HS-27A (cell line): ENCODE data around the gene MYMX.

Experiments
- DNase-seq: peaks from one replicate; pipeline ENCODE4 v3.0.0-alpha.2; 2012; ENCODE audit warnings: low read depth, missing footprints

Gene MYMX

GRCh38 chr6:44232676-44233566, 16.2 kb downstream of the MYMX start:
- no peak for DNase-seq

DNA sequence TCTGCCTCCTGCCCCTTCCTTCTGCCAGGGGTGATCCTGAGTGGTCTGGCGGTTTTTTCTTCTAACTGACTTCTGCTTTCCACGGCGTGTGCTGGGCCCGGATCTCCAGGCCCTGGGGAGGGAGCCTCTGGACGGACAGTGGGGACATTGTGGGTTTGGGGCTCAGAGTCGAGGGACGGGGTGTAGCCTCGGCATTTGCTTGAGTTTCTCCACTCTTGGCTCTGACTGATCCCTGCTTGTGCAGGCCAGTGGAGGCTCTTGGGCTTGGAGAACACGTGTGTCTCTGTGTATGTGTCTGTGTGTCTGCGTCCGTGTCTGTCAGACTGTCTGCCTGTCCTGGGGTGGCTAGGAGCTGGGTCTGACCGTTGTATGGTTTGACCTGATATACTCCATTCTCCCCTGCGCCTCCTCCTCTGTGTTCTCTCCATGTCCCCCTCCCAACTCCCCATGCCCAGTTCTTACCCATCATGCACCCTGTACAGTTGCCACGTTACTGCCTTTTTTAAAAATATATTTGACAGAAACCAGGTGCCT, 16.9 kb downstream of the MYMX start:
- no peak for DNase-seq

GRCh38 chr6:44234101-44235025, 17.6 kb downstream of the MYMX start:
- DNase-seq = no peak

- no peak for DNase-seq
Measured at GRCh38 chr6:44235269-44235668, 18.5 kb downstream of the MYMX start.

DNA sequence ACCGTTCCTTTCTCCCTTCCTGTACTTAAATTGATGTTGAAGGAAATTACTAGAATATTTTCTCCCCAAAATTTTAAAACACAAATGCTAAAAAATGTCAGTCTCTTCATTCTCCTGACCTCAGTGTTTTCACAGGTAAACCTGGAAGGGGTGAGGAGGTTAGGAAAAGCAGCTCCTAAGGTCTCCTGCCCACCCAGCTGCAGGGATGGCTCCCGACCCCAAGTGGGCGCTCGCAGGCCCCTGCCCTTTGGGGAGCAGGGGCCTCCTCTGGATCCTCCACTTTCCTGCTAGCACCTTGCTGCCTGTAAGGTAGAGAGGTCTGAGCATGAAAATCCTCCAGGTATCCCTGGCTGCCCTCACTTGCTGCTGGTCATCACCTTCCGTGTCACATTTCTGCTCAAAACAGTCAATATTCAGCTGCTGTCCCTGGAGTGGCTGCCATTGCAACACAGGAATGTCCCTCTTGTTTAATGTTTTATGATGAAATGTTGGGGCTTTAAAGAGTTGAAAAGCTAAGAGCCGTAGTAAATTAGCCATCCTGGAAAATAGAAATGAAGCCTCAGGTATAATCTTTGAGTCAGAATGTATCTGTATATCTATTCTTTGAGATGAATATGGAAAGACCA, 19.3 kb downstream of the MYMX start:
- no peak for DNase-seq

- DNase-seq = peak; percentile 96
Measured at GRCh38 chr6:44237021-44237812, 20.5 kb downstream of the MYMX start.

GRCh38 chr6:44237813-44238433, 21.2 kb downstream of the MYMX start:
- no peak for DNase-seq

DNA sequence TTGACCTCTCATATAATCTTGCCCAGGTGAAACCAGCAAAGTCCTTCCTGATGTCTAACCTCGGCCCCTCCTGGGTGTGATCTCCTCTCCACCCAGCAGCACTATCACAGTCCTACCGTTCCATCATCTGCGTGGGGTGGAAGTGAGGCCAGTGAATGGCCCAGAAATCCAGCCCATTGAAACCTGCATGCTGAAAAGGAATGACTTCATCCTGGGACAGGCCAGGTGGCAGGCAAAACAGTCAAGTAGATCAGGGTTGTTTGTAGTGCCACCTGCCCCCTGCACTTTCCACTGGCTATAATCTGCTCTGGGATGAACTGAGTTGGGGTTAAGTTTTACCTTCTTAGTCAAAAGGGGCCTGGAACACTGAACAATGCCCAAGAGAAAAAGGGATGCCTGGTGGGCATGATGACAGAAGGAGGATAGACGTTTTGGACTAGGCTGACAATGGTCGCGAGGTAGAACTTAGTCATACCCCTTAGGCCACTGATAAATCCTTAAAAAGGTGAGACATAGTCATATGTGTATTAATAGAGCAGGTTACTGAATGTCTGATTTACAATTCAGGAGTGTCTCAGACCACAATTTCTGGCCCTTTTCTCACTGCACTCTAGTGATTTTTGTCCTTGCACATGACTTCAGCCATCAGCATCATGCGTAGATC, 22.1 kb downstream of the MYMX start:
- no peak for DNase-seq

- DNase-seq = no peak
Measured at GRCh38 chr6:44243345-44243744, 26.6 kb downstream of the MYMX start.

GRCh38 chr6:44245391-44245911, 28.7 kb downstream of the MYMX start:
- no peak for DNase-seq

GRCh38 chr6:44245912-44246662, 29.4 kb downstream of the MYMX start:
- no peak for DNase-seq

GRCh38 chr6:44246663-44247337, 30.1 kb downstream of the MYMX start, which contains the start of gene HSP90AB1:
Gene HSP90AB1, plus strand, starts transcription at chr6:44247101. Its CDS starts 1,529 bp downstream, at chr6:44248630.
- peak; percentile 92 for DNase-seq

- no peak for DNase-seq
Measured at GRCh38 chr6:44247338-44248302, 30.9 kb downstream of the MYMX start.

GRCh38 chr6:44248579-44248978, 31.9 kb downstream of the MYMX start:
- DNase-seq = no peak

DNA sequence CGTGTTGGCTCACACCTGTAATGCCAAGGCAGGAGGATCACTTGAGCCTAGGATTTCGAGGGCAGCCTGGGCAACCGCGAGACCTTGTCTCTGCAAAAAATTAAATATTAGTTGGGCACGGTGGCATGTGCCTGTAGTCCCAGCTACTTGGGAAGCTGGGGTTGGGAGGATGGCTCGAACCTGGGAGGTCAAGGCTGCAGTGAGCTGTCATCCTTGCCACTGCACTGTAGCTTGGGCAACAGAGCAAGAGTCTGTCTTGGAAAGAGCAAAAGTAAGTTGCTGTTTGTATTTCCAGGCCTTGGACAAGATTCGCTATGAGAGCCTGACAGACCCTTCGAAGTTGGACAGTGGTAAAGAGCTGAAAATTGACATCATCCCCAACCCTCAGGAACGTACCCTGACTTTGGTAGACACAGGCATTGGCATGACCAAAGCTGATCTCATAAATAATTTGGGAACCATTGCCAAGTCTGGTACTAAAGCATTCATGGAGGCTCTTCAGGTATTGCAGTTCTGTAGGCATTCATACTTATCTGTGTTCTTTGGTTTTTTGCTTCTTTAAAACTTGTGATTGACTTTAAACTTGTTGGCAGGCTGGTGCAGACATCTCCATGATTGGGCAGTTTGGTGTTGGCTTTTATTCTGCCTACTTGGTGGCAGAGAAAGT, 32.5 kb downstream of the MYMX start:
- DNase-seq = no peak

DNA sequence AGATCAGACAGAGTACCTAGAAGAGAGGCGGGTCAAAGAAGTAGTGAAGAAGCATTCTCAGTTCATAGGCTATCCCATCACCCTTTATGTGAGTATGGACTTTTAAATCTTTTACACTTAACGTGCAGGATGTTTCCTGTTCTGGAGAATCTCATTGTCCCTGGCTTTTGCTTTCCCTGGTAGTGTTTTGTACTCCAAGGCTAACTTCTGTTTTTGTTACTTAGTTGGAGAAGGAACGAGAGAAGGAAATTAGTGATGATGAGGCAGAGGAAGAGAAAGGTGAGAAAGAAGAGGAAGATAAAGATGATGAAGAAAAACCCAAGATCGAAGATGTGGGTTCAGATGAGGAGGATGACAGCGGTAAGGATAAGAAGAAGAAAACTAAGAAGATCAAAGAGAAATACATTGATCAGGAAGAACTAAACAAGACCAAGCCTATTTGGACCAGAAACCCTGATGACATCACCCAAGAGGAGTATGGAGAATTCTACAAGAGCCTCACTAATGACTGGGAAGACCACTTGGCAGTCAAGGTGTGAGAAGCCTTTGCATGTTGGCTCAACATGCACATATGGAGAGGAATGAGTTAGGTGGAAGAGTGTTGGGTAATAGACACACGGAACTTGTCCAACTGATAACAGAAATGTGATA, 33.5 kb downstream of the MYMX start:
- DNase-seq = no peak
